ENCODE data around the gene TPPP3.

The TPPP3 gene

DNA sequence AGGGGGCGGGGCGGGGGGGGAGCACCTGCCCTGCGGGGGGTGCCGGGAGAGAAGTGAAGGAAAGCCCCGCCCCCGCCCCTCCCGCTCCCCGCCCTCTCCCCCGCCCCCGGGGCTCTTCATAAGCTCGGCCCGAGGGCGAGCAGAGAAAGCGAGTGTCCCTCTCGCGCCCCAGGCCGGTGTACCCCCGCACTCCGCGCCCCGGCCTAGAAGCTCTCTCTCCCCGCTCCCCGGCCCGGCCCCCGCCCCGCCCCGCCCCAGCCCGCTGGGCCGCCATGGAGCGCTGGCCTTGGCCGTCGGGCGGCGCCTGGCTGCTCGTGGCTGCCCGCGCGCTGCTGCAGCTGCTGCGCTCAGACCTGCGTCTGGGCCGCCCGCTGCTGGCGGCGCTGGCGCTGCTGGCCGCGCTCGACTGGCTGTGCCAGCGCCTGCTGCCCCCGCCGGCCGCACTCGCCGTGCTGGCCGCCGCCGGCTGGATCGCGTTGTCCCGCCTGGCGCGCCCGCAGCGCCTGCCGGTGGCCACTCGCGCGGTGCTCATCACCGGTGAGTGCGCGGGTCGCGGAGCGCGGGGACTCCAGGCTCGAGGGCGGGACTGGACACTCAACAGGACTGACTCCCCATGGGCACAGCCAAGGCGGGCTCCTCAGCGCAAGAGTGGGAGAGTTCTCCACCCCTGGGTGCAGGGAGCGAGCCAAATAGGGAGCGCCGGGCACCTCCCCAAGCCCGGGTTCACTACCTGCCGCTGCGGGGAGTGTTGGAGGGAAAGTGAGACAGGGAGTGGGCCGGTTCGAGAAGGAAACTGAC, 37.9 kb upstream of the TPPP3 start, which contains the start of gene HSD11B2:
TSS of gene HSD11B2 (plus strand) at position 145 of the 798 bp plus-strand sequence. CDS start at position 273, 128 bp downstream.
- intact Hi-C loops (cut with micrococcal nuclease): no loop called here
- H3K4me3 Mint-ChIP-seq: peak within 1 kb of the TSS; percentile 76
- H3K4me1 Mint-ChIP-seq (ENCODE audit: low read depth): peaks cover 51% of the 10 kb centered on the region
- peaks cover 68% of the 10 kb centered on the region for H3K27me3 Mint-ChIP-seq
- peaks cover 31% of the 10 kb centered on the region for H3K36me3 Mint-ChIP-seq (ENCODE audit: low read depth)
- H3K27ac Mint-ChIP-seq: peak within 1 kb of the TSS; percentile 62
- H3K9me3 Mint-ChIP-seq: no peaks in the 10 kb centered on the region

DNA sequence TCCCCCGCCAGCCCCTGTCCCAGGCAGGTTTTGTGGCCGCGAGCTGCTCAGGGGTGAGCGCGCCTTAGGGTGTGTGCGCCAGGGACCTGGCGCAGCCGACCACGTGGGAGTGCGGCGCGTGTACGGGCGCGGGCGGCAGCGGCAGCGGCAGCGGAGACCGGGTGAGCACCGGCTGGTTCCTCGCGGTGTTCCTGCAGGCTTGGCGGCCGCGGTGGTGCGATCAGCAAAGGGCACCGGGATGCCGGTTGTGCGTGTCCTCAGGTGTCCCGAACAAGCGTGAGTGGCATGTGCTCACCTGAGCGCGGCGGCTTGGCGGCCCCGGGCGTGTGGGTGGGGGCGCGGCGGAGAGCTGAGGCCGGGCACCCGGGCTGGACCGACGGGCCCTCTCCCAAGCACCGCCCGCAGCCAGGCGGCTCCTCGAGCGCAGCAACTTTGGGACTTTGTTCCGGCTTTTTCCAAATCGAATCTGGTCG, 37.2 kb upstream of the TPPP3 start:
- H3K4me1 Mint-ChIP-seq (ENCODE audit: low read depth): peaks cover 45% of the 10 kb centered on the region
- peaks cover 74% of the 10 kb centered on the region for H3K27me3 Mint-ChIP-seq
- H3K4me3 Mint-ChIP-seq: peak overlapping the region; percentile 76
- peak overlapping the region; percentile 62 for H3K27ac Mint-ChIP-seq
- no peaks in the 10 kb centered on the region for H3K9me3 Mint-ChIP-seq
- H3K36me3 Mint-ChIP-seq (ENCODE audit: low read depth): peaks cover 25% of the 10 kb centered on the region
- intact Hi-C loops (cut with micrococcal nuclease): no loop called here

GRCh38 chr16:67429799-67430503, 36.7 kb upstream of the TPPP3 start:
- peaks cover 39% of the 10 kb centered on the region for H3K4me1 Mint-ChIP-seq (ENCODE audit: low read depth)
- H3K9me3 Mint-ChIP-seq: no peaks in the 10 kb centered on the region
- H3K4me3 Mint-ChIP-seq: peak overlapping the region; percentile 76
- intact Hi-C loops (cut with micrococcal nuclease): no loop called here
- H3K36me3 Mint-ChIP-seq (ENCODE audit: low read depth): peaks cover 23% of the 10 kb centered on the region
- peak overlapping the region; percentile 62 for H3K27ac Mint-ChIP-seq
- H3K27me3 Mint-ChIP-seq: peaks cover 80% of the 10 kb centered on the region

GRCh38 chr16:67429053-67429798, 35.9 kb upstream of the TPPP3 start:
- H3K36me3 Mint-ChIP-seq (ENCODE audit: low read depth): peaks cover 20% of the 10 kb centered on the region
- intact Hi-C loops (cut with micrococcal nuclease): no loop called here
- H3K4me1 Mint-ChIP-seq (ENCODE audit: low read depth): peaks cover 33% of the 10 kb centered on the region
- peaks cover 84% of the 10 kb centered on the region for H3K27me3 Mint-ChIP-seq
- H3K9me3 Mint-ChIP-seq: no peaks in the 10 kb centered on the region
- H3K4me3 Mint-ChIP-seq: no peak overlapping the region
- no peak overlapping the region for H3K27ac Mint-ChIP-seq

DNA sequence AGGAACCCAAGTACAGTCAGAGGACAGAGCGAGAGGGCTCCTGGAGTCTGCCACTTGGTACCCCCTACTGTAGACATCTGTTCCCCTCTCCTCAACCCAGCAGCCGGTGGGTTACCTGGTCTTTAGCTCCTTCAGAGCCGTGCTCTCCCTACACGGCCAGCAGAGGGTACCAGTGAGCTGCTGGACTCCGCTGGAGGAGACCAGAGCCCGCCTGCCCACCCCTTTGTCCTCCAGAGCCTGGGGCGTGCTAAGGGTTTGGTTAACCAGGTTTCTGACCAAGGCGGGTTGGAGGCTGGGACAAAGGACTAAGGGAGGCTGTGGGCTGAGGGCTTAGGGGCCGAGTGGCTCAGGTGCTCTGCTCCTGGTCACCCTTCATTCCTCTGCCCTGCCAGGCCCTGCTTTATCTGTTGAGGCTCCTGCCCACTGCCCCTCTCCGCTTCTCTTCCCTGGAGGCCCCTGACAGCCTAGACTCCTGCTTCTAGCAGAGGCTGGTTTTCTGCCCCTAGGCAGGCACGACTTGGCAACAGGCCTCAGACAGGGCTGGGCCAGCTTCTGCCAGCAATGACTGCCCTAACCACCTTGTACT, 34.9 kb upstream of the TPPP3 start:
- H3K27ac Mint-ChIP-seq: no peak overlapping the region
- H3K4me3 Mint-ChIP-seq: no peak overlapping the region
- intact Hi-C loops (cut with micrococcal nuclease): loop anchor here (1.0 kb wide), 1 partner anchor 38 kb away; no protein-coding TSS in a partner anchor
- peaks cover 27% of the 10 kb centered on the region for H3K4me1 Mint-ChIP-seq (ENCODE audit: low read depth)
- peaks cover 80% of the 10 kb centered on the region for H3K27me3 Mint-ChIP-seq
- H3K36me3 Mint-ChIP-seq (ENCODE audit: low read depth): peaks cover 10% of the 10 kb centered on the region
- H3K9me3 Mint-ChIP-seq: no peaks in the 10 kb centered on the region

GRCh38 chr16:67426950-67427349, 33.7 kb upstream of the TPPP3 start:
- Mint-ChIP-seq H3K27ac (no peak overlapping the region), H3K4me1 (ENCODE audit: low read depth) (peaks cover 14% of the 10 kb centered on the region), H3K4me3 (no peak overlapping the region), H3K36me3 (ENCODE audit: low read depth) (no peaks in the 10 kb centered on the region), H3K9me3 (no peaks in the 10 kb centered on the region), H3K27me3 (peaks cover 70% of the 10 kb centered on the region)
- intact Hi-C loops (cut with micrococcal nuclease): no loop called here

DNA sequence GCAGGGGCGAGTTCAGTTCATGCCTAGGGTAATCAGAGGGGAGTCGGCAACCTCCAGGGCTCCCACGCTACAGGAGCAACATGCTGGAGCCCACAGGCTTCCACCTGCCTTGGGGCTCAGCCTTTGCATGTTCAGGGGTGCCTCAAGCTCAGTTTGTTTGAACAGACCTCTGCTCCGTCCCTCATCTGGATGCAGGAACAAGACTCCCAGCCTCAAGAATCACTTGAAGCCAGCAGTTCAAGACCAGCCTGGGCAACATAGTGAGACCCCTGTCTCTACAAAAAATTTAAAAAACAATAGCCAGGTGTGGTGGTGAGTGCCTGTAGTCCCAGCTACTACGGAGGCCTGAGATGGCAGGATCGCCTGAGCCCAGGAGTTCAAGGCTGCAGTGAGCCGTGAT, 32.7 kb upstream of the TPPP3 start:
- Mint-ChIP-seq H3K36me3 (ENCODE audit: low read depth) (no peaks in the 10 kb centered on the region), H3K9me3 (no peaks in the 10 kb centered on the region), H3K4me1 (ENCODE audit: low read depth) (peaks cover 7% of the 10 kb centered on the region), H3K27me3 (peaks cover 64% of the 10 kb centered on the region), H3K4me3 (no peak overlapping the region), H3K27ac (no peak overlapping the region)
- intact Hi-C loops (cut with micrococcal nuclease): no loop called here

- Mint-ChIP-seq H3K36me3 (ENCODE audit: low read depth) (no peaks in the 10 kb centered on the region), H3K9me3 (no peaks in the 10 kb centered on the region), H3K4me3 (no peak overlapping the region), H3K4me1 (ENCODE audit: low read depth) (peaks cover 6% of the 10 kb centered on the region), H3K27ac (no peak overlapping the region), H3K27me3 (peaks cover 66% of the 10 kb centered on the region)
- intact Hi-C loops (cut with micrococcal nuclease): no loop called here
Observed at GRCh38 chr16:67425580-67425979, 32.3 kb upstream of the TPPP3 start.

DNA sequence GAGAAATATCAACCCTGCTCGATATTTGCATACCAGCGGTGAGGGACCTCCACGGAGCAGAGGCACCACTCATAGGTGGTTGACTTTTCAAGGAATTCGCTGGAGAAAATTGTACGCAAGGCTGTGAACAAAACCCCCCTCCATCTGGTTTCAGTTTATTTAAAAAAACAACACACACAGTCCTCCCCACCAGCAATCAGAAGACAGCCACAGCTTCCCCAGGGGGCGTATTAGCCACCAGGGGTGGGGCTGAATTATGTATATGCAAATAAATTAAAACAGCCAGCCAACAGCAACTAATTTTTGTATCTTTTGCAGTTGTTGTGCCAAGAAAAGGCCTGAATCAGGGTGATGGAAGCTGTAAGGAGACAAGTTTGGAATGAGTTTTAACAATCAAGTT, 31.8 kb upstream of the TPPP3 start:
- Mint-ChIP-seq H3K4me1 (ENCODE audit: low read depth) (peaks cover 1% of the 10 kb centered on the region), H3K36me3 (ENCODE audit: low read depth) (no peaks in the 10 kb centered on the region), H3K9me3 (no peaks in the 10 kb centered on the region), H3K27me3 (peaks cover 65% of the 10 kb centered on the region), H3K27ac (no peak overlapping the region), H3K4me3 (no peak overlapping the region)
- intact Hi-C loops (cut with micrococcal nuclease): no loop called here

- Mint-ChIP-seq H3K4me3 (no peak overlapping the region), H3K27ac (no peak overlapping the region), H3K4me1 (ENCODE audit: low read depth) (no peaks in the 10 kb centered on the region), H3K9me3 (no peaks in the 10 kb centered on the region), H3K36me3 (ENCODE audit: low read depth) (no peaks in the 10 kb centered on the region), H3K27me3 (peaks cover 63% of the 10 kb centered on the region)
- intact Hi-C loops (cut with micrococcal nuclease): no loop called here
Observed at GRCh38 chr16:67424261-67424615, 30.9 kb upstream of the TPPP3 start.

GRCh38 chr16:67423611-67424260, 30.4 kb upstream of the TPPP3 start:
- intact Hi-C loops (cut with micrococcal nuclease): no loop called here
- Mint-ChIP-seq H3K9me3 (no peaks in the 10 kb centered on the region), H3K36me3 (ENCODE audit: low read depth) (no peaks in the 10 kb centered on the region), H3K27ac (no peak overlapping the region), H3K4me3 (no peak overlapping the region), H3K27me3 (peaks cover 59% of the 10 kb centered on the region), H3K4me1 (ENCODE audit: low read depth) (no peaks in the 10 kb centered on the region)

DNA sequence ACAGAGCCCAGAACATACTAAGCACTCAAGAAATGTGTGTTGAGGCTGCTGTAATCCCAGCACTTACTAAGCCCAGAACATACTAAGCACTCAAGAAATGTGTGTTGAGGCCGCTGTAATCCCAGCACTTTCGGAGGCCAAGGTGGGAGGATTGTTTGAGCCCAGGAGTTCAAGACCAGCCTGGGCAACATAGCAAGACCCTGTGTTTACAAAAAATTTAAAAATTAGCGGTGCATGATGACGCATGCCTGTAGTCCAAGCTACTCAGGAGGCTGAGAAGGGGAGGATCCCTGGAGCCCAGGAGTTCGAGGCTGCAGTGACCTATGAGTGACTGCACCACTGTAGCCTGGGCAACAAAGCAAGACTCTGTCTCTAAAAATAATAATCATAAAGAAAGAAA, 29.7 kb upstream of the TPPP3 start:
- Mint-ChIP-seq H3K9me3 (no peaks in the 10 kb centered on the region), H3K4me1 (ENCODE audit: low read depth) (no peaks in the 10 kb centered on the region), H3K4me3 (no peak overlapping the region), H3K27ac (no peak overlapping the region), H3K27me3 (peaks cover 54% of the 10 kb centered on the region), H3K36me3 (ENCODE audit: low read depth) (no peaks in the 10 kb centered on the region)
- intact Hi-C loops (cut with micrococcal nuclease): no loop called here

- Mint-ChIP-seq H3K27ac (no peak overlapping the region), H3K4me3 (no peak overlapping the region), H3K27me3 (peaks cover 53% of the 10 kb centered on the region)
Observed at GRCh38 chr16:67421030-67421429, 27.7 kb upstream of the TPPP3 start.

More at GRCh38 chr16:67421030-67421429, 27.7 kb upstream of the TPPP3 start:
- Mint-ChIP-seq H3K4me1 (ENCODE audit: low read depth) (peaks cover 6% of the 10 kb centered on the region), H3K36me3 (ENCODE audit: low read depth) (no peaks in the 10 kb centered on the region), H3K9me3 (no peaks in the 10 kb centered on the region)
- intact Hi-C loops (cut with micrococcal nuclease): no loop called here

Measured in dendritic cell treated with granulocyte-macrophage colony-stimulating factor and Interleukin-4, amounts not matched to agents 40 ng/mL and 50 ng/mL, for 4 days (primary cell).